MM.1S (cell line): Measurements from ENCODE around the gene CTTN.

ENCODE experiments used
- CTCF ChIP-seq: fragments of 300-600 bp; sonication (generic); IDR thresholded peaks from 2 replicates; pipeline ENCODE4 v1.5.1; 2016; ENCODE audit warnings: antibody characterized with exemption, low read length, mixed read lengths
- EZH2 ChIP-seq: fragments of 300-600 bp; sonication (generic); optimal IDR thresholded peaks from 2 replicates; pipeline ENCODE3; 2017; ENCODE audit warnings: low read depth, mild to moderate bottlenecking, antibody characterized with exemption, low read length, mixed read lengths

GRCh38 chr11:70422692-70423522 is 24.6 kb downstream of the CTTN start:
- TF ChIP-seq CTCF (no peak), EZH2 (no peak)
